HEK293T (cell line): ENCODE measurements around the gene FAM120A.

Experiments
- CTCF ChIA-PET: fragments of 350-600 bp; formaldehyde crosslinking; extraction: SDS; loops from one replicate; lab custom pipeline; 2021; ENCODE audit warnings: antibody characterized with exemption, inconsistent platforms; lab: Yijun Ruan, JAX
- POLR2A ChIA-PET: fragments of 350-600 bp; formaldehyde crosslinking; extraction: SDS; loops from one replicate; lab custom pipeline; 2020; ENCODE audit warnings: antibody characterized with exemption, inconsistent platforms; lab: Yijun Ruan, JAX
- DNase-seq: peaks from one replicate; pipeline ENCODE4 v3.0.0; 2012; ENCODE audit warnings: mixed read lengths; ENCODE audit errors: extremely low spot score
- ARNT ChIP-seq: fragments of 450-650 bp; IDR thresholded peaks from 2 replicates; pipeline ENCODE4 v1.6.1; 2017; ENCODE audit warnings: mild to moderate bottlenecking
- BHLHE40 ChIP-seq: fragments of 450-650 bp; IDR thresholded peaks from 2 replicates; pipeline ENCODE4 v1.6.1; 2016; ENCODE audit warnings: mild to moderate bottlenecking, moderate library complexity, borderline replicate concordance
- CTBP1 ChIP-seq: fragments of 450-650 bp; IDR thresholded peaks from 2 replicates; pipeline ENCODE4 v1.6.1; 2016; ENCODE audit warnings: borderline replicate concordance
- ELF4 ChIP-seq: fragments of 450-650 bp; IDR thresholded peaks from 2 replicates; pipeline ENCODE4 v1.6.1; 2017; ENCODE audit warnings: antibody characterized with exemption
- FOXA1 ChIP-seq: fragments of 450-650 bp; IDR thresholded peaks from 2 replicates; pipeline ENCODE4 v1.6.1; 2016; ENCODE audit warnings: mild to moderate bottlenecking
- FOXK2 ChIP-seq: fragments of 450-650 bp; IDR thresholded peaks from 2 replicates; pipeline ENCODE4 v1.6.1; 2016; ENCODE audit warnings: mild to moderate bottlenecking
- FOXM1 ChIP-seq: fragments of 450-650 bp; IDR thresholded peaks from 2 replicates; pipeline ENCODE4 v1.6.1; 2017; ENCODE audit warnings: mild to moderate bottlenecking, borderline replicate concordance
- HDGF ChIP-seq: fragments of 450-650 bp; IDR thresholded peaks from 2 replicates; pipeline ENCODE4 v1.6.1; 2017; ENCODE audit warnings: antibody characterized with exemption, borderline replicate concordance
- L3MBTL2 ChIP-seq: fragments of 450-650 bp; conservative IDR thresholded peaks from 2 replicates; pipeline ENCODE4 v1.6.1; 2016; ENCODE audit warnings: mild to moderate bottlenecking
- LEF1 ChIP-seq: fragments of 450-650 bp; IDR thresholded peaks from 2 replicates; pipeline ENCODE4 v1.6.1; 2017; ENCODE audit warnings: mild to moderate bottlenecking, borderline replicate concordance
- NFRKB ChIP-seq: fragments of 450-650 bp; IDR thresholded peaks from 2 replicates; pipeline ENCODE4 v1.6.1; 2016; ENCODE audit warnings: mild to moderate bottlenecking, moderate library complexity
- PKNOX1 ChIP-seq: fragments of 450-650 bp; IDR thresholded peaks from 2 replicates; pipeline ENCODE4 v1.6.1; 2016
- SP1 ChIP-seq: fragments of 450-650 bp; IDR thresholded peaks from 2 replicates; pipeline ENCODE4 v1.6.1; 2017
- SUZ12 ChIP-seq: fragments of 450-650 bp; IDR thresholded peaks from 2 replicates; pipeline ENCODE4 v1.6.1; 2016; ENCODE audit warnings: mild to moderate bottlenecking
- TARDBP ChIP-seq: fragments of 450-650 bp; IDR thresholded peaks from 2 replicates; pipeline ENCODE4 v1.6.1; 2016
- ZNF384 ChIP-seq: fragments of 450-650 bp; IDR thresholded peaks from 2 replicates; pipeline ENCODE4 v1.6.1; 2016

Gene FAM120A

GRCh38 chr9:93595461-93595860, 144.0 kb downstream of the FAM120A start:
- DNase-seq: no peak
- TF ChIP-seq FOXA1 (no peak), SUZ12 (no peak), TARDBP (no peak), ZNF384 (no peak), ARNT (no peak), NFRKB (no peak), BHLHE40 (no peak), HDGF (no peak), FOXK2 (no peak), LEF1 (no peak), L3MBTL2 (no peak), PKNOX1 (no peak), SP1 (no peak)
- POLR2A ChIA-PET: no interaction called here
- CTCF ChIA-PET: no interaction called here

DNA sequence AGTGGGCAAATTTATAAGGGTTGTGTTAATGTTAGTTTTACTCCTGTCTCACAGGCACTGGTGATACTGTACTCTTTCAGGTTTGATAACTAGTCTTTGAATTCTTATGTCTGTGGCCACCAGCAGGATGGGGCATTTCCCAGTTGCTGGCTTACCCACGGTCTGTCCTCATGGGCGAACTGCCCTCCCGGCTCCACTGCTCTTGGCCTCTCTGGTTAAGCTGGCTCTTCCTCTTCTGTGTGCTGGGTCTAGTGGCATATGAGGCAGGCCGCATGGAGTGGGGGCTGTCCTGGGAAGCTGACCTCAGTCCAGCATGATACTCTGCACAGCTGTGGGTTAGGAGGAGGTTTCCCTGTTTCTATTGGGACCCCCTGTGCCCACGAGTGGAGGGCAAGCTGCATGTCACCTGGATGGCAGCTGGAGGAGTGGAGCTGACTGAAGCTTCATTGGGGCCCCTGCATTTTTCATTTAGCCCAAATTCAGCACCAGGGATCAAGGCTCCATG, 144.4 kb downstream of the FAM120A start:
- CTCF ChIA-PET: no interaction called here
- no peak for DNase-seq
- POLR2A ChIA-PET: no interaction called here
- no peak for TF ChIP-seq ZNF384
- TF ChIP-seq FOXA1: no peak
- no peak for TF ChIP-seq PKNOX1
- no peak for TF ChIP-seq CTBP1
- TF ChIP-seq SP1: no peak

DNA sequence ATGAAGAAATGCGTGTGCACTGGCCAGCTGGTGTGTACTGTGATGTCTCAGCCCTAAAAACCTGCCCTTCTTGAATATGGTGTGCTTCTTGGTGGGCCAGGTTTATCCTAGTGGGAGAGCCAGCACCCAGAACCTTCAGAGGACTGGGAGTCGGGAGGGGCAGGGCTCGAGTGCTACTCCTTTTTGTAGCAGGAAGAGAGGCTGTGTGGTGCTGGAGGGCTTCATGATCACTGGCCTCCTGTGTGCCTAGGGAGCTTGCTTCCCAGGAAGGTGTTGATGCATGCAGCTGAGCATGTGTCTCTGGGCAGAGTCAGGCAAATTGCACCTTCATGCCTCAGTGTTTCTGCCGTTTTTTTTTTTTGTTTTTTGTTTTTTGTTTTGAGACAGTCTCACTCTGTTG, 144.9 kb downstream of the FAM120A start:
- POLR2A ChIA-PET: no interaction called here
- CTCF ChIA-PET: no interaction called here
- no peak for DNase-seq
- TF ChIP-seq HDGF (no peak), SP1 (no peak), ELF4 (no peak), TARDBP (no peak), ARNT (no peak)

DNA sequence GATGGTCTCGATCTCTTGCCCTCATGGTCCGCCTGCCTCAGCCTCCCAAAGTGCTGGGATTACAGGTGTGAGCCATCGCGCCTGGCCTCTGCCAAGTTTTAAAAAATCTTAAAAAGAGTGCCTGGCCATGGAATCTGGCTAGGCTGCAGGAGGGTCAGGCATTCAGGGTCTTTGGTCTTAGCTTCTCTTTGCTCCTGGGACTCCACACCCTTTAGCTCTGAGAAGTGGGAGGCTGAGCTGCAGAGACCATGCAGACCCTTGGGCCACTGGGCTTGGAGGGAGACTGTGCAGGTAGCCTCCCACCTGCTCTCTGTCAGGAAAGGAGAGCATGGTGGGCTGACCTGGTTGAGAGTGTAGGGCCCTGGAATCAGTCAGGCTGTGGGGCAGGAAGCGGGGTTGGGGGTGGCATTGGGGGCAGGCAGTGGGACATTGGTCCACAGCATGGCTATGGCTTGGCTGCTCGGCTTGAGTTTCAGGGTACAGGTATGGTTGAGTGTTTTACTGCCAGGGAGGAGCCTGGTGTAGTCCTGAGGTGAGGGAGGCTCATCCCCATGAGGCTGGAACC, 145.7 kb downstream of the FAM120A start:
- CTCF ChIA-PET: no interaction called here
- POLR2A ChIA-PET: no interaction called here
- no peak for DNase-seq
- TF ChIP-seq SUZ12 (no peak), ZNF384 (no peak), CTBP1 (no peak), NFRKB (no peak), HDGF (no peak), TARDBP (no peak), FOXK2 (no peak), ELF4 (no peak), ARNT (no peak)

GRCh38 chr9:93597871-93598646, 146.6 kb downstream of the FAM120A start:
- TF ChIP-seq FOXA1 (no peak), HDGF (no peak), LEF1 (no peak)
- ChIA-PET CTCF (no interaction called here), POLR2A (no interaction called here)
- DNase-seq: no peak

DNA sequence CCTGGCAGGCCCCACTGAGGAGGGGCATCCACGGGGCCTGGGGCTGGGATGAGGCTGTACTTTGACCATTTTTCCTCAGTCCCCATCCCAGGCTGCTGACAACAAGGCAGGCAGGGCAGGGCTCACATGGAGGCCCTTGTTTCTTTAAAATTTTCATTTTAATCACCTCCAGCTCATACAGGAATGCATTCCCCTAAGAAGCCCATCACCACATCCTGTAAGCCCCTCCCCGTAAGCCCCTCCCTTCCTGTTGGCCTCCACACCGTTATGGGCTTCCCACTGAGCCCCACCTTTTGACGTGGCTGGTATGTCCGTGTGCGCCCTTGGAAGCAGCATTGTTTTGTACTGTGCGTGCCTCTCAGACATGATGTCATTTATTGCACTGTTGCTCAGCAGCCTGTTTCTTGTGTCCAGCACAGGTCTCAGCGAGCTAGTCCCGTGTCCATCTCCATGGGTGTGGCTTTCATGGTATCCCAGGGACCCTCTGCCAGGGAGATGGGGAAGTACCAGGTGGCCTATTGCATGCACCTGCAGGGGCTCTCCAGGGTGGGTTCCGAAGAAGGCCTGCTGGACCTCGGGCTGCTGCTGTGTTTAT, 147.3 kb downstream of the FAM120A start:
- TF ChIP-seq FOXA1: no peak
- POLR2A ChIA-PET: no interaction called here
- no peak for DNase-seq
- CTCF ChIA-PET: no interaction called here

GRCh38 chr9:93599571-93600403, 148.3 kb downstream of the FAM120A start:
- ChIA-PET CTCF (no interaction called here), POLR2A (no interaction called here)
- TF ChIP-seq CTBP1 (no peak), PKNOX1 (no peak), ARNT (no peak), NFRKB (no peak), BHLHE40 (no peak), FOXM1 (no peak), L3MBTL2 (no peak), SP1 (no peak), FOXA1 (no peak), ZNF384 (no peak), LEF1 (no peak), ELF4 (no peak), SUZ12 (no peak), HDGF (no peak)
- DNase-seq: no peak
